Stimulated activated CD4-positive, alpha-beta T cell treated with anti-CD3 and anti-CD28 coated beads, Interleukin-12 subunit alpha, Interleukin-12 subunit beta, amount 100 ng/mL, for 4 hours (primary cell): Measurements from ENCODE around the gene ELOA2.
"Not testable (repeated sequence)": the region's sequence is repeated elsewhere in the genome, so short reads cannot be mapped to it uniquely, and the experiment has no call there.

Experiments used
- DNase-seq: peaks from one replicate; pipeline ENCODE4 v3.0.0-alpha.2; 2020

ELOA2 gene

GRCh38 chr18:47020757-47021156 lies 14.7 kb downstream of the ELOA2 start:
- not testable (repeated sequence) for DNase-seq

- DNase-seq = not testable (repeated sequence)
Measured at GRCh38 chr18:47019870-47020269, 15.6 kb downstream of the ELOA2 start.
